ENCODE results near the gene STK33.

The STK33 gene

GRCh38 chr11:8403310-8403709, 190.7 kb downstream of the STK33 start:
- no peak for DNase-seq

- no peak for DNase-seq
Measured at GRCh38 chr11:8392886-8393285, 201.1 kb downstream of the STK33 start.

- DNase-seq: no peak
Measured at GRCh38 chr11:8392166-8392565, 201.9 kb downstream of the STK33 start.

GRCh38 chr11:8390851-8391612, 203.0 kb downstream of the STK33 start:
- DNase-seq: no peak

GRCh38 chr11:8389029-8389996, 204.7 kb downstream of the STK33 start:
- peak in 1 of 2 experiments; percentile 20 for DNase-seq

GRCh38 chr11:8387693-8388092, 206.3 kb downstream of the STK33 start:
- no peak for DNase-seq

- no peak for DNase-seq
Measured at GRCh38 chr11:8387141-8387540, 206.9 kb downstream of the STK33 start.

GRCh38 chr11:8386134-8386864, 207.7 kb downstream of the STK33 start:
- no peak for DNase-seq

- no peak for DNase-seq
Measured at GRCh38 chr11:8384199-8384821, 209.7 kb downstream of the STK33 start.

- no peak for DNase-seq
Measured at GRCh38 chr11:8383627-8384026, 210.4 kb downstream of the STK33 start.

- no peak for DNase-seq
Measured at GRCh38 chr11:8383227-8383626, 210.8 kb downstream of the STK33 start.

- no peak for DNase-seq
Measured at GRCh38 chr11:8382436-8383053, 211.5 kb downstream of the STK33 start.

GRCh38 chr11:8381871-8382396, 212.1 kb downstream of the STK33 start:
- no peak for DNase-seq

GRCh38 chr11:8381343-8381742, 212.7 kb downstream of the STK33 start:
- DNase-seq: no peak

- no peak for DNase-seq
Measured at GRCh38 chr11:8375932-8376331, 218.1 kb downstream of the STK33 start.

- no peak for DNase-seq
Measured at GRCh38 chr11:8375460-8375859, 218.6 kb downstream of the STK33 start.

GRCh38 chr11:8374716-8375115, 219.3 kb downstream of the STK33 start:
- DNase-seq: no peak

GRCh38 chr11:8373519-8374432, 220.3 kb downstream of the STK33 start:
- no peak for DNase-seq

- DNase-seq: no peak
Measured at GRCh38 chr11:8372641-8373381, 221.2 kb downstream of the STK33 start.

- DNase-seq: no peak
Measured at GRCh38 chr11:8371516-8371884, 222.5 kb downstream of the STK33 start.
